NOMO-1 (cell line): Measurements from ENCODE around the gene DNASE2.

Source experiments
- DNase-seq, 2 experiments: peaks; one replicate each; lab custom pipeline; 2025; ENCODE audit not compliant: unreplicated experiment in 2 of 2; lab: John Stamatoyannopoulos, UW

The DNASE2 gene

GRCh38 chr19:12886969-12887747 is 5.9 kb upstream of the DNASE2 start, which contains the start of gene KLF1:
KLF1 (minus strand) TSS chr19:12887201; CDS start chr19:12887140, 61 bp downstream.
- DNase-seq = no peak

GRCh38 chr19:12886651-12886968 is 5.4 kb upstream of the DNASE2 start:
- DNase-seq = no peak

GRCh38 chr19:12885749-12886650 is 4.8 kb upstream of the DNASE2 start:
- no peak for DNase-seq

- peak; percentile 51 to 61 for DNase-seq
Measured at GRCh38 chr19:12884926-12885748, 3.9 kb upstream of the DNASE2 start.

GRCh38 chr19:12884627-12884925 is 3.3 kb upstream of the DNASE2 start:
- DNase-seq = no peak

GRCh38 chr19:12884202-12884601 is 3.0 kb upstream of the DNASE2 start:
- DNase-seq = no peak

- DNase-seq = no peak
Measured at GRCh38 chr19:12882589-12882988, 1.3 kb upstream of the DNASE2 start.

GRCh38 chr19:12880551-12881171 is 588 bp downstream of the DNASE2 start:
- no peak for DNase-seq

- no peak for DNase-seq
Measured at GRCh38 chr19:12875086-12875485, 6.2 kb downstream of the DNASE2 start.

- DNase-seq = no peak
Measured at GRCh38 chr19:12873891-12874745, 7.1 kb downstream of the DNASE2 start.

- DNase-seq = no peak
Measured at GRCh38 chr19:12872941-12873890, 8.0 kb downstream of the DNASE2 start.

GRCh38 chr19:12872255-12872654 is 9.0 kb downstream of the DNASE2 start:
- no peak for DNase-seq

- no peak for DNase-seq
Measured at GRCh38 chr19:12871681-12872080, 9.6 kb downstream of the DNASE2 start.

- DNase-seq = no peak
Measured at GRCh38 chr19:12868540-12869112, 12.6 kb downstream of the DNASE2 start.

GRCh38 chr19:12867120-12868099 is 13.8 kb downstream of the DNASE2 start:
- peak; percentile 31 to 43 for DNase-seq

GRCh38 chr19:12866416-12867119 is 14.7 kb downstream of the DNASE2 start:
- DNase-seq = no peak
